Cardiac muscle cell (in vitro differentiated cells and primary cell): ENCODE measurements around the gene MRPL40. TPM values are rescaled to one million over a fixed set of nuclear protein-coding genes. Genes with fewer than 3 reads are reported as not detected.

Experiments used
- DNase-seq, 2 donors: peaks; one replicate each; pipeline versions ENCODE4 v3.0.0 to v3.0.0-alpha.2; 2010 to 2017; ENCODE audit warnings: low read depth in 1 of 2, low spot score in 1 of 2
- H3K27ac ChIP-seq: fragments of 200-600 bp; sonication (generic); 2 replicates; pipeline ENCODE4 v1.5.1; 2016
- H3K27me3 ChIP-seq: fragments of 200-600 bp; sonication (generic); 2 replicates; pipeline ENCODE4 v1.6.0; 2016; ENCODE audit warnings: control low read depth
- H3K36me3 ChIP-seq: fragments of 200-600 bp; sonication (generic); 2 replicates; pipeline ENCODE4 v1.5.1; 2016; ENCODE audit warnings: control low read depth
- H3K4me1 ChIP-seq: fragments of 200-600 bp; sonication (generic); 2 replicates; pipeline ENCODE4 v1.8.1; 2017; ENCODE audit warnings: low read depth, mild to moderate bottlenecking, mixed run types
- H3K4me3 ChIP-seq: fragments of 200-600 bp; sonication (generic); 2 replicates; pipeline ENCODE4 v1.5.1; 2016; ENCODE audit warnings: mild to moderate bottlenecking
- H3K9me3 ChIP-seq: fragments of 200-600 bp; sonication (generic); 2 replicates; pipeline ENCODE4 v1.5.1; 2017; ENCODE audit warnings: low read depth, mild to moderate bottlenecking, control low read depth
- polyA plus RNA-seq: library from polyadenylated mRNA; unstranded; fragments of >200 nt; fragmentation: Nextera tagmentation; extraction: Ambion mirVana; gene quantifications from 2 replicates; pipeline ENCODE4 v1.2.1, GENCODE V29; 2016
- total RNA-seq: library from RNA; depleted of rRNA; stranded (reverse); fragments of >200 nt; gene quantifications from 2 replicates; pipeline ENCODE4 v1.2.3, GENCODE V29; 2016
- TF ChIP-seq, protein P1 (sequence below): IDR thresholded peaks from 2 replicates; pipeline ENCODE4 v1.5.1; 2012; ENCODE audit warnings: low read depth, mild to moderate bottlenecking, low read length

MRPL40 gene
- total and polyA plus RNA-seq, 2 experiments from 2014 or later: 38.7 to 91.3 TPM

- Histone ChIP-seq H3K27me3 (no peaks in the 10 kb centered on the region), H3K36me3 (no peaks in the 10 kb centered on the region), H3K4me1 (peaks cover 5% of the 10 kb centered on the region), H3K4me3 (no peak overlapping the region), H3K27ac (no peak overlapping the region), H3K9me3 (no peaks in the 10 kb centered on the region)
- TF ChIP-seq, protein P1, sequence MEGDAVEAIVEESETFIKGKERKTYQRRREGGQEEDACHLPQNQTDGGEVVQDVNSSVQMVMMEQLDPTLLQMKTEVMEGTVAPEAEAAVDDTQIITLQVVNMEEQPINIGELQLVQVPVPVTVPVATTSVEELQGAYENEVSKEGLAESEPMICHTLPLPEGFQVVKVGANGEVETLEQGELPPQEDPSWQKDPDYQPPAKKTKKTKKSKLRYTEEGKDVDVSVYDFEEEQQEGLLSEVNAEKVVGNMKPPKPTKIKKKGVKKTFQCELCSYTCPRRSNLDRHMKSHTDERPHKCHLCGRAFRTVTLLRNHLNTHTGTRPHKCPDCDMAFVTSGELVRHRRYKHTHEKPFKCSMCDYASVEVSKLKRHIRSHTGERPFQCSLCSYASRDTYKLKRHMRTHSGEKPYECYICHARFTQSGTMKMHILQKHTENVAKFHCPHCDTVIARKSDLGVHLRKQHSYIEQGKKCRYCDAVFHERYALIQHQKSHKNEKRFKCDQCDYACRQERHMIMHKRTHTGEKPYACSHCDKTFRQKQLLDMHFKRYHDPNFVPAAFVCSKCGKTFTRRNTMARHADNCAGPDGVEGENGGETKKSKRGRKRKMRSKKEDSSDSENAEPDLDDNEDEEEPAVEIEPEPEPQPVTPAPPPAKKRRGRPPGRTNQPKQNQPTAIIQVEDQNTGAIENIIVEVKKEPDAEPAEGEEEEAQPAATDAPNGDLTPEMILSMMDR: no peak
- DNase-seq: no peak
Observed at GRCh38 chr22:19480789-19481188, 48.4 kb downstream of the MRPL40 start.

GRCh38 chr22:19482297-19482696, 50.0 kb downstream of the MRPL40 start:
- H3K27me3 ChIP-seq: no peaks in the 10 kb centered on the region
- H3K4me1 ChIP-seq: peaks cover 5% of the 10 kb centered on the region
- no peaks in the 10 kb centered on the region for H3K36me3 ChIP-seq
- no peak for DNase-seq
- H3K4me3 ChIP-seq: no peak overlapping the region
- TF ChIP-seq, protein P1: no peak
- H3K9me3 ChIP-seq: no peaks in the 10 kb centered on the region
- H3K27ac ChIP-seq: no peak overlapping the region

GRCh38 chr22:19483481-19484244, 51.3 kb downstream of the MRPL40 start:
- DNase-seq: peak in 1 of 2 donors; percentile 86
- H3K4me3 ChIP-seq: no peak overlapping the region
- H3K9me3 ChIP-seq: no peaks in the 10 kb centered on the region
- TF ChIP-seq, protein P1: no peak
- H3K27ac ChIP-seq: no peak overlapping the region
- H3K27me3 ChIP-seq: no peaks in the 10 kb centered on the region
- H3K4me1 ChIP-seq: no peaks in the 10 kb centered on the region
- H3K36me3 ChIP-seq: no peaks in the 10 kb centered on the region

Other genes starting within 250 kb of the MRPL40 start
- 7.2 and 12.2 TPM in 2 replicates for gene CLTCL1, start 140.8 kb upstream of the MRPL40 start, total RNA-seq
- gene CLTCL1, start 140.8 kb upstream of the MRPL40 start, polyA plus RNA-seq: 3.9 and 7.5 TPM in 2 replicates
- gene HIRA, start 812 bp upstream of the MRPL40 start, total RNA-seq: 29.7 and 36.9 TPM in 2 replicates
- 17.1 and 35.9 TPM in 2 replicates for gene HIRA, start 812 bp upstream of the MRPL40 start, polyA plus RNA-seq
- gene C22orf39, start 15.2 kb downstream of the MRPL40 start, total RNA-seq: 102 and 146 TPM in 2 replicates
- 117 and 133 TPM in 2 replicates for gene C22orf39, start 15.2 kb downstream of the MRPL40 start, polyA plus RNA-seq
- gene UFD1, start 46.6 kb downstream of the MRPL40 start, total RNA-seq: 23.4 and 34.2 TPM in 2 replicates
- gene UFD1, start 46.6 kb downstream of the MRPL40 start, polyA plus RNA-seq: 36.9 and 77.3 TPM in 2 replicates
- 7.6 and 9.1 TPM in 2 replicates for gene CDC45, start 47.4 kb downstream of the MRPL40 start, total RNA-seq
- gene CDC45, start 47.4 kb downstream of the MRPL40 start, polyA plus RNA-seq: 11.2 and 15.5 TPM in 2 replicates
- gene CLDN5, start 91.9 kb downstream of the MRPL40 start, total RNA-seq: 0.74 and 1.0 TPM in 2 replicates
- gene CLDN5, start 91.9 kb downstream of the MRPL40 start, polyA plus RNA-seq: 0.13 and 0.50 TPM in 2 replicates